ENCODE results near the gene RFX5. TPM values are rescaled to one million over a fixed set of nuclear protein-coding genes. Genes with fewer than 3 reads are reported as not detected.

The RFX5 gene
- total and polyA plus RNA-seq, 2 donors (not counting 1 experiment from before 2014, with no cell fraction given): 181 to 207 TPM

DNA sequence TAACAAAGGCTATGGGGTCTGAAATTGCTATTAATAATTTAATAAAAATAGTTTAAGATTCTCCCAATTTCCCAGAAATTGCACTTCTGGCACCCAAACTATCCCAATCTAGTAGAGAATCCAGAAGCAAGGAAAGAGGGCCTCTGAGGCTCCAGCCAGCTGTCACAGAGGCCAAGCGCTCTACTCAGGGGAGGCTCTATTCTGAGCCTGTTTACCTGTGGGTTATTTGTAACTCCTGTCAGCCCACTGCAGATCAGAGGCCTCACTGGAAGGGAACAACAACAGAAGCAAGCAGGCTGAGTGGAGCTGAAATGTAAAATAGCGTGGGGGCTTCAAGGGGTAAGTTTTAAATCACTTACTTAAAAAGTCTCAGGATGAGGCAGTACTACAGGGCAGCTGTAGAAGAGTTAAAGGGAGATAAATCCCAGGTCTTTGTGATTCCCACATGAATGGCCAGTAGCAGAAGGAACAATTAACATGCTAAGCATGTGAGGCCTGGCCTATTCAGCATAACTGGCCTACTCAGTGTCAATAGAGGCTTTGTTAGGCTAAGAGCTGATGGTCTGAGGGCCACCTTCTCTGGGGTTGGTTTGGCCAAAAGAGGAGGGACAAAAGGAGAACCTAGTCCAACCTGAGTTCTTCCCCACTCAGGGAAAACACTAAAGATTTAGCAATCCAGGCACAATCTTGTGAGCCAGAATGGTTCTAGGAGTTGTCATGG is 52.1 kb downstream of the RFX5 start:
- H3K27ac Mint-ChIP-seq: no peak overlapping the region
- H4K20me1 ChIP-seq (ENCODE audit: control insufficient read depth, insufficient read depth, low read length, poor library complexity, severe bottlenecking): peaks cover 29% of the 10 kb centered on the region
- DNase-seq: no peak
- H3K9me3 Mint-ChIP-seq (ENCODE audit: insufficient read depth): no peaks in the 10 kb centered on the region
- ATAC-seq (ENCODE audit: low read depth): no peak
- 80% methylated on average over 2 of the region's 2 CpGs for WGBS (ENCODE audit: insufficient coverage)
- H3K27me3 Mint-ChIP-seq: no peaks in the 10 kb centered on the region
- ChIA-PET POLR2A (interaction anchor here (0.6 kb wide), 1 partner anchor 50 kb away, joined by 5 read pairs; no protein-coding TSS in a partner anchor), CTCF (interaction anchor here (0.9 to 1.2 kb wide), 4 partner anchors 10 to 196 kb away, joined by 4 to 5 read pairs (median 4); no protein-coding TSS in a partner anchor)
- peaks cover 0 to 4% of the 10 kb centered on the region in 2 donors for H3K4me1 ChIP-seq (ENCODE audit: control insufficient read depth in 2 of 2, insufficient read depth in 2 of 2, low read length in 2 of 2)
- H3K4me1 Mint-ChIP-seq: peaks cover 9% of the 10 kb centered on the region
- H2AFZ ChIP-seq (ENCODE audit: insufficient read depth, low read depth, low read length, poor library complexity, severe bottlenecking): no peak overlapping the region
- H3K36me3 ChIP-seq (replicated peaks in 1 of 2; ENCODE audit: control extremely low read depth in 1 of 2, control insufficient read depth in 1 of 2, extremely low read depth in 1 of 2, insufficient read depth in 2 of 2, low read length in 1 of 2): peaks cover 7 to 94% of the 10 kb centered on the region in 2 experiments
- no peak overlapping the region for H3K27ac ChIP-seq (ENCODE audit: low read length in 2 of 2)
- no peaks in the 10 kb centered on the region for H3K27me3 ChIP-seq (replicated peaks in 1 of 4; ENCODE audit: control extremely low read depth in 1 of 4, control insufficient read depth in 3 of 4, insufficient read depth in 4 of 4, low read length in 3 of 4)
- TF ChIP-seq EZH2 (IDR thresholded peaks at IDR 0.05; ENCODE audit: borderline replicate concordance, insufficient read depth, low read depth, low read length, poor library complexity, severe bottlenecking) (no peak), CTCF (IDR thresholded peaks at IDR 0.05) (no peak)
- no peaks in the 10 kb centered on the region for H3K9me3 ChIP-seq (ENCODE audit: control extremely low read depth in 1 of 3, control insufficient read depth in 2 of 3, insufficient read depth in 1 of 3, low read length in 2 of 3)
- no peak overlapping the region for H3K4me2 ChIP-seq (replicated peaks; ENCODE audit: low read depth, low read length, poor library complexity, severe bottlenecking)
- H3K9ac ChIP-seq (ENCODE audit: low read length): no peak overlapping the region
- no peak overlapping the region for H3K4me3 Mint-ChIP-seq
- intact Hi-C loops (cut with micrococcal nuclease): no loop called here
- no peak overlapping the region for H3K4me3 ChIP-seq (ENCODE audit: control extremely low read depth in 1 of 5, extremely low read depth in 1 of 5, insufficient read depth in 1 of 5, low read depth in 2 of 5, low read length in 4 of 5)
- peaks cover 14% of the 10 kb centered on the region for H3K79me2 ChIP-seq (ENCODE audit: control insufficient read depth, insufficient read depth, low read length)

- no peak for ATAC-seq (ENCODE audit: low read depth)
- H3K27me3 Mint-ChIP-seq: no peaks in the 10 kb centered on the region
- Histone ChIP-seq H3K9me3 (ENCODE audit: control extremely low read depth in 1 of 3, control insufficient read depth in 2 of 3, insufficient read depth in 1 of 3, low read length in 2 of 3) (no peaks in the 10 kb centered on the region), H3K27me3 (replicated peaks in 1 of 4; ENCODE audit: control extremely low read depth in 1 of 4, control insufficient read depth in 3 of 4, insufficient read depth in 4 of 4, low read length in 3 of 4) (no peaks in the 10 kb centered on the region), H3K79me2 (ENCODE audit: control insufficient read depth, insufficient read depth, low read length) (peaks cover 25% of the 10 kb centered on the region), H4K20me1 (ENCODE audit: control insufficient read depth, insufficient read depth, low read length, poor library complexity, severe bottlenecking) (peaks cover 42% of the 10 kb centered on the region), H3K9ac (ENCODE audit: low read length) (no peak overlapping the region), H2AFZ (ENCODE audit: insufficient read depth, low read depth, low read length, poor library complexity, severe bottlenecking) (no peak overlapping the region), H3K4me1 (ENCODE audit: control insufficient read depth in 2 of 2, insufficient read depth in 2 of 2, low read length in 2 of 2) (peaks cover 0 to 4% of the 10 kb centered on the region in 2 donors), H3K36me3 (replicated peaks in 1 of 2; ENCODE audit: control extremely low read depth in 1 of 2, control insufficient read depth in 1 of 2, extremely low read depth in 1 of 2, insufficient read depth in 2 of 2, low read length in 1 of 2) (peaks cover under 1 to 94% of the 10 kb centered on the region in 2 experiments), H3K4me3 (ENCODE audit: control extremely low read depth in 1 of 5, extremely low read depth in 1 of 5, insufficient read depth in 1 of 5, low read depth in 2 of 5, low read length in 4 of 5) (no peak overlapping the region), H3K27ac (ENCODE audit: low read length in 2 of 2) (peak overlapping the region; percentile 24 to 66), H3K4me2 (replicated peaks; ENCODE audit: low read depth, low read length, poor library complexity, severe bottlenecking) (no peak overlapping the region)
- no peak overlapping the region for H3K4me3 Mint-ChIP-seq
- CTCF ChIA-PET: interaction anchor here (0.8 to 1.8 kb wide), 4 partner anchors 8 to 42 kb away, joined by 3 to 5 read pairs (median 3); no protein-coding TSS in a partner anchor
- no peak for DNase-seq
- no peaks in the 10 kb centered on the region for H3K9me3 Mint-ChIP-seq (ENCODE audit: insufficient read depth)
- H3K27ac Mint-ChIP-seq: peak overlapping the region; percentile 74
- no CpG with 5 or more reads among the region's 6 CpGs for WGBS (ENCODE audit: insufficient coverage)
- POLR2A ChIA-PET: interaction anchor here (0.9 to 1.5 kb wide), 2 partner anchors 10 to 304 kb away, joined by 3 read pairs; no protein-coding TSS in a partner anchor
- peaks cover 16% of the 10 kb centered on the region for H3K4me1 Mint-ChIP-seq
- no peak for TF ChIP-seq EZH2 (IDR thresholded peaks at IDR 0.05; ENCODE audit: borderline replicate concordance, insufficient read depth, low read depth, low read length, poor library complexity, severe bottlenecking)
- no peak for TF ChIP-seq CTCF (IDR thresholded peaks at IDR 0.05)
- intact Hi-C loops (cut with micrococcal nuclease): no loop called here
These were observed 54.0 kb downstream of the RFX5 start for GRCh38 chr1:151293093-151293492.

Measured in B cell (primary cell).